Measurements from ENCODE around the gene TRIM63. TPM values are rescaled to one million over a fixed set of nuclear protein-coding genes. Genes with fewer than 3 reads are reported as not detected.

The TRIM63 gene
- total and polyA plus RNA-seq, 2 donors (not counting 3 experiments of a cell fraction or from before 2014, with no cell fraction given): not detected

DNA sequence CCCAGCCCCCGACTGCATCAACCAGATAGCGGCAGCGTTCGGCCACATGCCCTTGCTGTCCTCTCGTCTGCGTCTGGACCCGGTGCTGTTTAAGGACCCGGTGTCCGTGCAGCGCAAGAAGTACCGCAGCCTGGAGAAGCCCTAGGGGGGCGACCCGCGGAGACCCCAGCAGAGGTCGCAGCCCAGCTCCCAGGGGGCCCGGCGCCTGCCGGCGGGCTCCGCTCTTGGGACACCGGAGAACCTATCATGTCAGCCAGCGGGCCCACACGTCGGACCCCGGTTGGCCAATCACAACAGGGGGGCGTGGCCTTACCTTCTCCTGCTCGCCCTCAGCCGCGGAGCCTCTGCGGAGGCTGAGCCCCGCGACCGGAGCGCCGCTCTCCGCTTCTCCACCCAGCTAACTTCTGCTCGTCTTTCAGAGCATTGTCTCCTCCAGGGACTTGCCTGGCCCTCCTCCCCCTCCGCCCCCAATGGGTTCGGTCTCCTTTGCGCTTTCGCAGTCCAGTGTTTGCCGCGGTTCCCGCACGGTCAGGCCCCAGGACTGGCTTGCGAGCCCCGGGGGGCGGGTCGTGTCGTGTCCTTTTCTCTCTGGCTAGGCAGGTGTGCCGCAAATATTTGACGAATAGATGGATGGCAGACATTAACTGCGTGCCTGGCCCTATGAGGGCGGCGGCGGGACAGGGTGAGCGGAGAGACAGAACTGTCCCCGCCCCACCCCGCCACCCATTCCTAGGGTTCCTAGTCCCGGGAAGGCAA lies 32.0 kb downstream of the TRIM63 start:
- no TSS peak for BruUV-seq (replicated peaks)
- ChIA-PET CTCF (interaction anchor here (0.8 to 4.3 kb wide), 27 partner anchors 9 to 753 kb away, joined by 3 to 151 read pairs (median 7); partner anchors contain the start of genes C1orf232, CEP85, EXTL1 and PAFAH2), POLR2A (interaction anchor here (0.5 to 1.2 kb wide), 3 partner anchors 67 to 152 kb away, joined by 3 to 4 read pairs (median 3); no protein-coding TSS in a partner anchor)
- TF ChIP-seq CTCF (IDR thresholded peaks at IDR 0.05; ENCODE audit: extremely low read depth in 1 of 2, insufficient read depth in 1 of 2, low read depth in 1 of 2, low read length in 2 of 2) (peak in 1 of 2 donors; percentile 18), EZH2 (IDR thresholded peaks at IDR 0.05; ENCODE audit: borderline replicate concordance, low read depth, low read length, severe bottlenecking) (no peak), POLR2A (IDR thresholded peaks at IDR 0.05; ENCODE audit: low read depth, low read length) (peak; percentile 45), POLR2AphosphoS5 (IDR thresholded peaks at IDR 0.05; ENCODE audit: insufficient read depth, low read depth, low read length) (peak; percentile 48), GATA2 (IDR thresholded peaks at IDR 0.05; ENCODE audit: insufficient read depth, insufficient read length, low read depth, low read length) (no peak), MAX (IDR thresholded peaks at IDR 0.05; ENCODE audit: insufficient read depth, insufficient read length) (no peak)
- Histone ChIP-seq H3K27me3 (ENCODE audit: control insufficient read depth in 2 of 2, insufficient read depth in 2 of 2, low read length in 2 of 2) (peaks cover 0 to 3% of the 10 kb centered on the region in 2 experiments), H3K4me1 (ENCODE audit: control insufficient read depth, extremely low read depth, insufficient read depth, low read length) (peaks cover 15% of the 10 kb centered on the region), H3K9me1 (replicated peaks; ENCODE audit: control insufficient read depth, extremely low read depth, insufficient read depth, low read length) (no peaks in the 10 kb centered on the region), H3K79me2 (ENCODE audit: control insufficient read depth, insufficient read depth, low read length) (no peaks in the 10 kb centered on the region), H3K36me3 (ENCODE audit: control insufficient read depth in 2 of 2, extremely low read depth in 1 of 2, insufficient read depth in 2 of 2, low read length in 2 of 2) (no peaks in the 10 kb centered on the region), H3K27ac (ENCODE audit: insufficient read depth, low read depth, low read length) (no peak overlapping the region), H3K4me2 (ENCODE audit: insufficient read depth, low read length) (peak overlapping the region; percentile 90), H4K20me1 (replicated peaks; ENCODE audit: control insufficient read depth, extremely low read depth, insufficient read depth, low read length) (no peaks in the 10 kb centered on the region), H2AFZ (ENCODE audit: low read depth, low read length) (peak overlapping the region; percentile 99), H3K9me3 (replicated peaks; ENCODE audit: control insufficient read depth, insufficient read depth, low read length) (no peaks in the 10 kb centered on the region), H3K4me3 (replicated peaks in 1 of 3; ENCODE audit: insufficient read depth in 1 of 3, low read depth in 1 of 3, low read length in 3 of 3) (peak overlapping the region; percentile 65 to 85 (median 81)), H3K9ac (replicated peaks; ENCODE audit: extremely low read depth, insufficient read depth, low read length) (peak overlapping the region; percentile 66)
- DNase-seq (ENCODE audit: low read depth, low spot score): peak; percentile 89
- intact Hi-C loops (cut with micrococcal nuclease): loop anchor here (1.0 to 5.0 kb wide), 4 partner anchors 140 to 285 kb away; partner anchors contain the start of gene CEP85
- dilution Hi-C loops (cut with MboI; ENCODE audit: extremely low pct_ligation_motif_present, low sequenced_read_pairs): no loop called here
- peak; percentile 88 for FAIRE-seq
